ENCODE data around the gene HFE. TPM values are rescaled to one million over a fixed set of nuclear protein-coding genes. Genes with fewer than 3 reads are reported as not detected.

Gene HFE
- total and polyA plus RNA-seq, 2 of the 13 experiments (the other 11 are each of a cell fraction or from before 2014, with no cell fraction given): 3.7 to 6.3 TPM

- TF ChIP-seq RBM22 (optimal IDR thresholded peaks at IDR 0.05; ENCODE audit: low read length) (peak; percentile 77), ZFY (CRISPR knock-in tag; IDR thresholded peaks at IDR 0.05) (no peak; the same call in 1 of the 2 replicates), NPAS2 (CRISPR knock-in tag; IDR thresholded peaks at IDR 0.05; ENCODE audit: borderline replicate concordance) (no peak), SKIL (CRISPR knock-in tag; IDR thresholded peaks at IDR 0.05; ENCODE audit: borderline replicate concordance) (no peak), TOE1 (CRISPR knock-in tag; IDR thresholded peaks at IDR 0.05) (0 out of 2 replicates have a peak, but pooled peaks have one; percentile 63), ZBTB8A (CRISPR knock-in tag; IDR thresholded peaks at IDR 0.05; ENCODE audit: borderline replicate concordance, low read depth) (no peak), ZMYM4 (CRISPR knock-in tag; IDR thresholded peaks at IDR 0.05) (0 out of 2 replicates have a peak, but pooled peaks have one; percentile 26), ZNF619 (CRISPR knock-in tag; IDR thresholded peaks at IDR 0.05) (no peak), SMAD9 (CRISPR knock-in tag; IDR thresholded peaks at IDR 0.05) (no peak), KLF9 (CRISPR knock-in tag; IDR thresholded peaks at IDR 0.05; ENCODE audit: low read depth) (no peak), ZBTB42 (CRISPR knock-in tag; IDR thresholded peaks at IDR 0.05) (no peak; the same call in 1 of the 2 replicates), SRSF4 (IDR thresholded peaks at IDR 0.05; ENCODE audit: low read depth, low read length, poor library complexity, severe bottlenecking) (peak; percentile 54), CENPX (CRISPR knock-in tag; IDR thresholded peaks at IDR 0.05) (no peak), ZNF747 (CRISPR knock-in tag; IDR thresholded peaks at IDR 0.05; ENCODE audit: borderline replicate concordance) (peak; percentile 0; the same call in 1 of the 2 replicates), NFYC (CRISPR knock-in tag; IDR thresholded peaks at IDR 0.05) (peak; percentile 91), HOXA9 (CRISPR knock-in tag; IDR thresholded peaks at IDR 0.05; ENCODE audit: borderline replicate concordance) (no peak), ZBTB20 (CRISPR knock-in tag; IDR thresholded peaks at IDR 0.05; ENCODE audit: borderline replicate concordance, low read depth) (no peak), ZFYVE20 (CRISPR knock-in tag; IDR thresholded peaks at IDR 0.05; ENCODE audit: borderline replicate concordance, low read depth) (no peak)
These were observed 32.2 kb upstream of the HFE start (continued) for GRCh38 chr6:26054781-26055718.
